Measurements from ENCODE around the gene MBNL2.

The MBNL2 gene

DNA sequence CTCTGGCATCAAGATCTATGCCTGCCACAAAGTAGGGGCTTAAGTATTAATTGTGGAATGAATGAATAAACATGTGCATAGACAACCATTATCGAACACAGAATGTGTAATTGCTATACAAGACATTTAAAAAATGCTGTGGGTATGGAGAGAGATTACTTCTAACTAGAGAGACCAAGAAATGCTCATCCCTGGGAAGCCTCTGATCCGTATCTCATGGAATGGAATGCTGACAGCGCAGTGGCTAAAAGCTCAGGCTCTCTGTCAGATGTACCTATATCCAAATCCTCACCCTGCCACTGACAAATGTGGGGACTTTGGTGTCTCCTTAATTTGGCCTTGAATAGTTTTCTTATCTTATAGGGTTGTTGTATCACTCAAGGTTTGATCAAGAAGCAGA, 22.7 kb upstream of the MBNL2 start:
- Histone ChIP-seq H3F3A (ENCODE audit: insufficient read depth) (no peaks in the 10 kb centered on the region), H3K9ac (ENCODE audit: low read length) (no peak overlapping the region), H3K9me3 (ENCODE audit: insufficient read depth, low read length) (no peaks in the 10 kb centered on the region), H3K79me2 (ENCODE audit: insufficient read depth, low read length) (no peaks in the 10 kb centered on the region), H3K27ac (ENCODE audit: low read depth, low read length) (no peak overlapping the region), H3K27me3 (ENCODE audit: low read length) (no peaks in the 10 kb centered on the region), H3K9me2 (replicated peaks; ENCODE audit: insufficient read depth, low read length) (no peaks in the 10 kb centered on the region), H3K36me3 (ENCODE audit: low read length) (no peaks in the 10 kb centered on the region), H2AFZ (ENCODE audit: low read depth, low read length, severe bottlenecking) (no peak overlapping the region), H3K4me3 (ENCODE audit: insufficient read depth, low read length, poor library complexity, severe bottlenecking) (no peak overlapping the region), H3K4me2 (ENCODE audit: low read depth, low read length, poor library complexity, severe bottlenecking) (no peak overlapping the region), H4K20me1 (ENCODE audit: low read depth, low read length) (no peaks in the 10 kb centered on the region)
- TF ChIP-seq EZH2phosphoT487 (conservative IDR thresholded peaks at IDR 0.05; ENCODE audit: low read length) (no peak), CTCF (IDR thresholded peaks at IDR 0.05; ENCODE audit: insufficient read depth, low read length, poor library complexity, severe bottlenecking) (no peak)

DNA sequence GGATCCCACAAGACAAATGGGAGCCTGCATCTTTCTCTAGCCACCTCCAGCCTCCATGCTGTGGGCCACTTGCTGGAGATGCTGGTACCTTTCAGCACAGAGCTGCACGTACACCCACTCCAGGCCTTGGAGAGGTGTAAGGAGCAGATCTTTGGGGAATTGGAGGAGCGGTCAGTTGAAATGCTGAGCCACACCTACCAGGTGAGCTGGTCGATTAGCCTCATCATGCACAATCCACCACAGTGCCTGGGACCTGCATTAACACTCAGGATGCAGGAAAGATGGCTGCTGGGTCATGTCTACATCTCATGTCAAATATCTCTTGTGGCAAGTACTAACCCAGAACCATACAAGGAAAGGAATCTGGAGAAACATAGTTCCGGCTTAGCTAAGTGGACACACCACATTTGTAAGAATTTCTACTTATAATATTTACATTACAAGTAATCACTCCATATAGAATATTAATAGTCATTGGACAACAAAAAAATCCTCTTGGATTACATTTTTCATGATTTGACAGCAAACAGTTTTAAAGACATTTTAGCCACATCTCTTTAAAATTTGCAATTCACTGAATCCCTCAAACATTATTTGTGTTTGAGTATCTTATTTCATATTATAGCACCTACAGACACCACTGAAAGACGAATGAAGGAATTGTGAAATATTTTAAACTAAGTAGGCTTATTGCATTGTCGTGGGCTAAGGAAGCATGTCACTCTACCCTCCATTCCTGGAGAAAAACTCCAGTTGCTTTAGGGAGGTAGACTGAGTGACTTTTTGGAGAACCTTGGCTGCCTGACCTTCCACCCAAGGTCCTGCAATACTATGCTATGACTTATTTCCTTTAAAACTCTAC, 21.8 kb upstream of the MBNL2 start:
- H3K9ac ChIP-seq (ENCODE audit: low read length): no peak overlapping the region
- no peak for TF ChIP-seq CTCF (IDR thresholded peaks at IDR 0.05; ENCODE audit: insufficient read depth, low read length, poor library complexity, severe bottlenecking)
- no peak for TF ChIP-seq EZH2phosphoT487 (conservative IDR thresholded peaks at IDR 0.05; ENCODE audit: low read length)
- H3K27me3 ChIP-seq (ENCODE audit: low read length): no peaks in the 10 kb centered on the region
- no peaks in the 10 kb centered on the region for H3K9me2 ChIP-seq (replicated peaks; ENCODE audit: insufficient read depth, low read length)
- H3K27ac ChIP-seq (ENCODE audit: low read depth, low read length): no peak overlapping the region
- H3K9me3 ChIP-seq (ENCODE audit: insufficient read depth, low read length): no peaks in the 10 kb centered on the region
- no peaks in the 10 kb centered on the region for H3F3A ChIP-seq (ENCODE audit: insufficient read depth)
- H3K79me2 ChIP-seq (ENCODE audit: insufficient read depth, low read length): no peaks in the 10 kb centered on the region
- H3K36me3 ChIP-seq (ENCODE audit: low read length): no peaks in the 10 kb centered on the region
- no peak overlapping the region for H3K4me2 ChIP-seq (ENCODE audit: low read depth, low read length, poor library complexity, severe bottlenecking)
- no peaks in the 10 kb centered on the region for H4K20me1 ChIP-seq (ENCODE audit: low read depth, low read length)
- no peak overlapping the region for H2AFZ ChIP-seq (ENCODE audit: low read depth, low read length, severe bottlenecking)
- H3K4me3 ChIP-seq (ENCODE audit: insufficient read depth, low read length, poor library complexity, severe bottlenecking): no peak overlapping the region

GRCh38 chr13:97202761-97203160, 19.4 kb upstream of the MBNL2 start:
- TF ChIP-seq EZH2phosphoT487 (conservative IDR thresholded peaks at IDR 0.05; ENCODE audit: low read length) (no peak), CTCF (IDR thresholded peaks at IDR 0.05; ENCODE audit: insufficient read depth, low read length, poor library complexity, severe bottlenecking) (no peak)
- H3K27me3 ChIP-seq (ENCODE audit: low read length): no peaks in the 10 kb centered on the region
- no peaks in the 10 kb centered on the region for H3K36me3 ChIP-seq (ENCODE audit: low read length)
- H3F3A ChIP-seq (ENCODE audit: insufficient read depth): no peaks in the 10 kb centered on the region
- H3K79me2 ChIP-seq (ENCODE audit: insufficient read depth, low read length): no peaks in the 10 kb centered on the region
- no peaks in the 10 kb centered on the region for H3K9me3 ChIP-seq (ENCODE audit: insufficient read depth, low read length)
- no peak overlapping the region for H3K9ac ChIP-seq (ENCODE audit: low read length)
- no peak overlapping the region for H3K27ac ChIP-seq (ENCODE audit: low read depth, low read length)
- H2AFZ ChIP-seq (ENCODE audit: low read depth, low read length, severe bottlenecking): no peak overlapping the region
- H3K9me2 ChIP-seq (replicated peaks; ENCODE audit: insufficient read depth, low read length): no peaks in the 10 kb centered on the region
- no peak overlapping the region for H3K4me2 ChIP-seq (ENCODE audit: low read depth, low read length, poor library complexity, severe bottlenecking)
- no peaks in the 10 kb centered on the region for H4K20me1 ChIP-seq (ENCODE audit: low read depth, low read length)
- H3K4me3 ChIP-seq (ENCODE audit: insufficient read depth, low read length, poor library complexity, severe bottlenecking): no peak overlapping the region
